ENCODE measurements around the gene NHP2.

The NHP2 gene

GRCh38 chr5:178155065-178155464 is 1.4 kb upstream of the NHP2 start:
- no peak for TF ChIP-seq CTCF (conservative IDR thresholded peaks at IDR 0.05)
- H3K27ac ChIP-seq, result no peak overlapping the region

- peak overlapping the region; percentile 82 for H3K27ac ChIP-seq
These were observed 917 bp downstream of the NHP2 start for GRCh38 chr5:178152491-178153444.

GRCh38 chr5:178150977-178151734 is 2.5 kb downstream of the NHP2 start:
- 0 out of 2 replicates have a peak overlapping the region, but pooled peaks have one; percentile 82 for H3K27ac ChIP-seq
- TF ChIP-seq CTCF (conservative IDR thresholded peaks at IDR 0.05), result peak; percentile 37

More at GRCh38 chr5:178152491-178153444, 917 bp downstream of the NHP2 start:
- TF ChIP-seq CTCF (conservative IDR thresholded peaks at IDR 0.05), result no peak

GRCh38 chr5:178149199-178149932 is 4.3 kb downstream of the NHP2 start:
- no peak overlapping the region for H3K27ac ChIP-seq
- no peak for TF ChIP-seq CTCF (conservative IDR thresholded peaks at IDR 0.05)

- no peak overlapping the region for H3K27ac ChIP-seq
- TF ChIP-seq CTCF (conservative IDR thresholded peaks at IDR 0.05), result no peak
These were observed 6.3 kb downstream of the NHP2 start for GRCh38 chr5:178147406-178147805.

- H3K27ac ChIP-seq, result no peak overlapping the region
- TF ChIP-seq CTCF (conservative IDR thresholded peaks at IDR 0.05), result peak; percentile 98
These were observed 7.5 kb downstream of the NHP2 start for GRCh38 chr5:178145965-178146820.

Measured in VCaP (cell line).